HEK293T (cell line): ENCODE measurements around the gene KRTCAP2.
"Not testable (repeated sequence)": the region's sequence is repeated elsewhere in the genome, so short reads cannot be mapped to it uniquely, and the experiment has no call there.

Experiments
- FOXM1 ChIP-seq: fragments of 450-650 bp; IDR thresholded peaks from 2 replicates; pipeline ENCODE4 v1.6.1; 2017; ENCODE audit warnings: mild to moderate bottlenecking, borderline replicate concordance
- LEF1 ChIP-seq: fragments of 450-650 bp; IDR thresholded peaks from 2 replicates; pipeline ENCODE4 v1.6.1; 2017; ENCODE audit warnings: mild to moderate bottlenecking, borderline replicate concordance
- SP1 ChIP-seq: fragments of 450-650 bp; IDR thresholded peaks from 2 replicates; pipeline ENCODE4 v1.6.1; 2017
- TARDBP ChIP-seq: fragments of 450-650 bp; IDR thresholded peaks from 2 replicates; pipeline ENCODE4 v1.6.1; 2016

GRCh38 chr1:155155996-155156643 is 17.0 kb downstream of the KRTCAP2 start:
- TF ChIP-seq SP1, LEF1, FOXM1, TARDBP: not testable (repeated sequence)
